ENCODE results near the gene LHFPL3. TPM values are rescaled to one million over a fixed set of nuclear protein-coding genes. Genes with fewer than 3 reads are reported as not detected.

The LHFPL3 gene
- total and polyA plus RNA-seq, 9 of the 15 experiments (the other 6 are each of a cell fraction or from before 2014, with no cell fraction given), result 0.21 to 0.52 TPM; not detected in 7

GRCh38 chr7:104816537-104816936, 488.1 kb downstream of the LHFPL3 start:
- intact Hi-C loops (cut with micrococcal nuclease), result no loop called here
- ATAC-seq (no peak), DNase-seq (ENCODE audit: extremely low read depth in 1 of 4, low spot score in 3 of 4) (no peak), FAIRE-seq (no peak)
- TF ChIP-seq NR3C1 (CRISPR knock-in tag; IDR thresholded peaks at IDR 0.05) (no peak), RBM39 (optimal IDR thresholded peaks at IDR 0.05; ENCODE audit: low read depth, low read length) (no peak), TSC22D4 (tag; IDR thresholded peaks at IDR 0.05) (no peak), CCAR2 (IDR thresholded peaks at IDR 0.05; ENCODE audit: low read depth, low read length) (no peak), ZFP1 (CRISPR knock-in tag; IDR thresholded peaks at IDR 0.05) (no peak), HDAC2 (IDR thresholded peaks at IDR 0.05) (no peak), RBM17 (IDR thresholded peaks at IDR 0.05; ENCODE audit: borderline replicate concordance, low read depth, low read length) (no peak)
- no peak overlapping the region for H3K4me3 ChIP-seq
- 0% methylated on average over 2 of the region's 2 CpGs for WGBS (ENCODE audit: insufficient coverage, low coverage, missing lambda C conversion rate)
- ChIA-PET CTCF (ENCODE audit: low intra/inter-chr PET ratio) (no interaction called here), POLR2A (interaction anchor here (0.6 kb wide), 1 partner anchor 21 kb away, joined by 3 read pairs; no protein-coding TSS in a partner anchor)
- no peaks in the 10 kb centered on the region for H3K36me3 ChIP-seq (ENCODE audit: control insufficient read depth, insufficient read depth, low read length)
- in situ Hi-C loops (cut with MboI), result no loop called here
- no peak overlapping the region for H2AFZ ChIP-seq (ENCODE audit: low read depth, low read length)
- H4K20me1 ChIP-seq (replicated peaks; ENCODE audit: control insufficient read depth, insufficient read depth, low read length), result no peaks in the 10 kb centered on the region
- no peaks in the 10 kb centered on the region for H3K9me3 ChIP-seq (replicated peaks; ENCODE audit: control insufficient read depth, insufficient read depth, low read depth, low read length)
- H3K79me2 ChIP-seq (ENCODE audit: control insufficient read depth, insufficient read depth, low read length), result no peaks in the 10 kb centered on the region
- no peak overlapping the region for H3K9ac ChIP-seq (ENCODE audit: insufficient read depth in 1 of 2, low read depth in 2 of 2, low read length in 2 of 2)
- H3K4me1 ChIP-seq (replicated peaks in 1 of 2; ENCODE audit: control insufficient read depth in 2 of 2, insufficient read depth in 2 of 2, low read length in 2 of 2), result no peaks in the 10 kb centered on the region
- peaks cover 13 to 25% of the 10 kb centered on the region in 2 experiments; a peak in 3 of 5 replicates for H3K27me3 ChIP-seq (ENCODE audit: control insufficient read depth in 2 of 2, insufficient read depth in 2 of 2, low read length in 2 of 2)
- BruUV-seq (replicated peaks), result no TSS peak
- H3K27ac ChIP-seq (ENCODE audit: extremely low read depth, low read depth, low read length), result no peak overlapping the region
- no peak overlapping the region for H3K4me2 ChIP-seq (ENCODE audit: insufficient read depth, low read length)
- no peaks in the 10 kb centered on the region for H3K9me1 ChIP-seq (ENCODE audit: control insufficient read depth, insufficient read depth, low read length)

All from K562 (cell line).